Measurements from ENCODE around the gene EPN2.
"Not testable (repeated sequence)": the region's sequence is repeated elsewhere in the genome, so short reads cannot be mapped to it uniquely, and the experiment has no call there.

Gene EPN2

GRCh38 chr17:19237139-19237388, at the start of gene EPN2:
Gene EPN2 (plus strand): TSS chr17:19237366. CDS start chr17:19283120, 45,754 bp downstream.
- not testable (repeated sequence) for DNase-seq

GRCh38 chr17:19187883-19188869, 49.0 kb upstream of the EPN2 start:
- DNase-seq: not testable (repeated sequence)

- not testable (repeated sequence) for DNase-seq
Observed at GRCh38 chr17:19188870-19189708, 48.1 kb upstream of the EPN2 start.

- DNase-seq: not testable (repeated sequence)
Observed at GRCh38 chr17:19189781-19190405, 47.3 kb upstream of the EPN2 start.

- not testable (repeated sequence) for DNase-seq
Observed at GRCh38 chr17:19196382-19197204, 40.6 kb upstream of the EPN2 start.

- DNase-seq: not testable (repeated sequence)
Observed at GRCh38 chr17:19202448-19202847, 34.7 kb upstream of the EPN2 start.

GRCh38 chr17:19203429-19203828, 33.7 kb upstream of the EPN2 start:
- not testable (repeated sequence) for DNase-seq

- DNase-seq: not testable (repeated sequence)
Observed at GRCh38 chr17:19215074-19215860, 21.9 kb upstream of the EPN2 start.

- DNase-seq: not testable (repeated sequence)
Observed at GRCh38 chr17:19216148-19216926, 20.8 kb upstream of the EPN2 start.

GRCh38 chr17:19218914-19219313, 18.3 kb upstream of the EPN2 start:
- not testable (repeated sequence) for DNase-seq

GRCh38 chr17:19219384-19219783, 17.8 kb upstream of the EPN2 start:
- DNase-seq: not testable (repeated sequence)

- not testable (repeated sequence) for DNase-seq
Observed at GRCh38 chr17:19220195-19220594, 17.0 kb upstream of the EPN2 start.

- not testable (repeated sequence) for DNase-seq
Observed at GRCh38 chr17:19226610-19227588, 10.3 kb upstream of the EPN2 start.

GRCh38 chr17:19234676-19235075, 2.5 kb upstream of the EPN2 start:
- DNase-seq: not testable (repeated sequence)

GRCh38 chr17:19236351-19237138, 621 bp upstream of the EPN2 start:
- DNase-seq: not testable (repeated sequence)

GRCh38 chr17:19237389-19238166, 412 bp downstream of the EPN2 start:
- no peak for DNase-seq

GRCh38 chr17:19238167-19238505, 970 bp downstream of the EPN2 start:
- no peak for DNase-seq

- DNase-seq: no peak
Observed at GRCh38 chr17:19239544-19239943, 2.4 kb downstream of the EPN2 start.

Measured in DMS153 (cell line).